ENCODE data around the gene MCCC1.

DNA sequence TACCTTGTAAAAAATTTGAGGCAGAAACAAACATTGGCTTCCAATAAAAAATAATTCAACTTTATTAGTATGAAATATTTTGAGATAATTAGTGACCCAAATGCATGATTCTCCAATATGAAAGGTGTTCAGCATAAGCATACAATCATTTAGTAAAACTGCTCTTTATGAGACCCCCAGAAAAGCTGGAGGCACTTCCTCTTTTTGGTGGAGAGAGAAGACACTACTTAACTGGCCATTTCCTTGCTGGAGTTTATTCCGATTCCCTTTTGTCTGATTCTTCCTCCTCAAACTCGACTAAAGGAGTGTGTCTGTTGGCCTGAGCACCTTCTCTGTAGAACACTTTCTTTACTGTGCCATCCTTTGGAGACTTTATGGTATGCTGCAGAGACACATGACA, 84.1 kb downstream of the MCCC1 start:
- TF ChIP-seq KMT2B (CRISPR knock-in tag; IDR thresholded peaks at IDR 0.05) = no peak
- TF ChIP-seq SIN3A (IDR thresholded peaks at IDR 0.05; ENCODE audit: borderline replicate concordance, low read depth, low read length) = no peak

Data from HepG2 (cell line).